GM12875 (cell line): Measurements from ENCODE around the gene AQP12A.
"Not testable (repeated sequence)": the region's sequence is repeated elsewhere in the genome, so short reads cannot be mapped to it uniquely, and the experiment has no call there.

Experiments
- H3K4me3 ChIP-seq: one replicate; pipeline ENCODE4 v1.5.1; 2011; ENCODE audit warnings: low read depth, low read length, control low read depth
- CTCF ChIP-seq: IDR thresholded peaks from 2 replicates; pipeline ENCODE4 v1.5.1; 2011; ENCODE audit warnings: low read depth, mild to moderate bottlenecking, control low read depth, inconsistent platforms, low read length, moderate library complexity, borderline replicate concordance; ENCODE audit not compliant: insufficient read depth

Gene AQP12A

GRCh38 chr2:240691631-240692420 is at the start of gene AQP12A:
Gene AQP12A, plus strand, starts transcription at chr2:240691866. Its CDS starts 48 bp downstream, at chr2:240691914.
- H3K4me3 ChIP-seq = not testable (repeated sequence)

GRCh38 chr2:240642061-240642805 is 49.4 kb upstream of the AQP12A start:
- H3K4me3 ChIP-seq = no peak overlapping the region
- TF ChIP-seq CTCF = no peak

GRCh38 chr2:240642806-240643092 is 48.9 kb upstream of the AQP12A start:
- H3K4me3 ChIP-seq = no peak overlapping the region
- TF ChIP-seq CTCF = no peak

- TF ChIP-seq CTCF = no peak
Measured at GRCh38 chr2:240643093-240643810, 48.4 kb upstream of the AQP12A start.

GRCh38 chr2:240643811-240644150 is 47.9 kb upstream of the AQP12A start:
- no peak overlapping the region for H3K4me3 ChIP-seq
- no peak for TF ChIP-seq CTCF

More at GRCh38 chr2:240643093-240643810, 48.4 kb upstream of the AQP12A start:
- H3K4me3 ChIP-seq = no peak overlapping the region

- no peak overlapping the region for H3K4me3 ChIP-seq
- no peak for TF ChIP-seq CTCF
Measured at GRCh38 chr2:240644171-240644651, 47.5 kb upstream of the AQP12A start.

- no peak overlapping the region for H3K4me3 ChIP-seq
- no peak for TF ChIP-seq CTCF
Measured at GRCh38 chr2:240644859-240645301, 46.8 kb upstream of the AQP12A start.
